Measurements from ENCODE around the gene CPM. TPM values are rescaled to one million over a fixed set of nuclear protein-coding genes. Genes with fewer than 3 reads are reported as not detected.

CPM gene
- total RNA-seq, 1 donor = 3.6 TPM

GRCh38 chr12:68893201-68893600 is 39.8 kb downstream of the CPM start:
- Histone ChIP-seq H3K79me2 (ENCODE audit: insufficient read depth, low read length) (no peaks in the 10 kb centered on the region), H2AFZ (ENCODE audit: low read length) (no peak overlapping the region), H3K9me3 (ENCODE audit: low read depth, low read length) (no peaks in the 10 kb centered on the region), H3K4me3 (ENCODE audit: insufficient read depth, low read length) (no peak overlapping the region), H3K4me1 (ENCODE audit: insufficient read depth, low read length) (peaks cover 17% of the 10 kb centered on the region), H3K27ac (ENCODE audit: low read depth, low read length) (no peak overlapping the region), H3K36me3 (ENCODE audit: insufficient read depth, low read length) (no peaks in the 10 kb centered on the region), H3K4me2 (ENCODE audit: insufficient read depth, low read length) (no peak overlapping the region), H3K27me3 (ENCODE audit: insufficient read depth, low read length) (no peaks in the 10 kb centered on the region), H4K20me1 (ENCODE audit: insufficient read depth, low read length) (no peaks in the 10 kb centered on the region)
- no peak for DNase-seq (ENCODE audit: insufficient read length, low spot score, missing footprints)
- no peak for TF ChIP-seq CTCF (IDR thresholded peaks at IDR 0.05; ENCODE audit: extremely low read depth, low read depth, low read length)

- no peaks in the 10 kb centered on the region for H3K4me1 ChIP-seq (ENCODE audit: insufficient read depth, low read length)
- H3K79me2 ChIP-seq (ENCODE audit: insufficient read depth, low read length) = no peaks in the 10 kb centered on the region
- no peaks in the 10 kb centered on the region for H3K36me3 ChIP-seq (ENCODE audit: insufficient read depth, low read length)
- no peak overlapping the region for H3K4me3 ChIP-seq (ENCODE audit: insufficient read depth, low read length)
- H4K20me1 ChIP-seq (ENCODE audit: insufficient read depth, low read length) = no peaks in the 10 kb centered on the region
- H3K4me2 ChIP-seq (ENCODE audit: insufficient read depth, low read length) = no peak overlapping the region
- H3K27me3 ChIP-seq (ENCODE audit: insufficient read depth, low read length) = no peaks in the 10 kb centered on the region
- H3K9me3 ChIP-seq (ENCODE audit: low read depth, low read length) = no peaks in the 10 kb centered on the region
- H2AFZ ChIP-seq (ENCODE audit: low read length) = no peak overlapping the region
- no peak for TF ChIP-seq CTCF (IDR thresholded peaks at IDR 0.05; ENCODE audit: extremely low read depth, low read depth, low read length)
- no peak for DNase-seq (ENCODE audit: insufficient read length, low spot score, missing footprints)
- no peak overlapping the region for H3K27ac ChIP-seq (ENCODE audit: low read depth, low read length)
Measured at GRCh38 chr12:68891141-68891540, 41.8 kb downstream of the CPM start.

GRCh38 chr12:68890701-68891113 is 42.3 kb downstream of the CPM start:
- no peaks in the 10 kb centered on the region for H3K9me3 ChIP-seq (ENCODE audit: low read depth, low read length)
- no peaks in the 10 kb centered on the region for H4K20me1 ChIP-seq (ENCODE audit: insufficient read depth, low read length)
- H3K4me3 ChIP-seq (ENCODE audit: insufficient read depth, low read length) = no peak overlapping the region
- H2AFZ ChIP-seq (ENCODE audit: low read length) = no peak overlapping the region
- no peak for TF ChIP-seq CTCF (IDR thresholded peaks at IDR 0.05; ENCODE audit: extremely low read depth, low read depth, low read length)
- no peak overlapping the region for H3K4me2 ChIP-seq (ENCODE audit: insufficient read depth, low read length)
- no peak overlapping the region for H3K27ac ChIP-seq (ENCODE audit: low read depth, low read length)
- no peaks in the 10 kb centered on the region for H3K27me3 ChIP-seq (ENCODE audit: insufficient read depth, low read length)
- no peaks in the 10 kb centered on the region for H3K79me2 ChIP-seq (ENCODE audit: insufficient read depth, low read length)
- no peaks in the 10 kb centered on the region for H3K36me3 ChIP-seq (ENCODE audit: insufficient read depth, low read length)
- H3K4me1 ChIP-seq (ENCODE audit: insufficient read depth, low read length) = no peaks in the 10 kb centered on the region
- no peak for DNase-seq (ENCODE audit: insufficient read length, low spot score, missing footprints)

GRCh38 chr12:68888243-68888642 is 44.7 kb downstream of the CPM start:
- H3K27ac ChIP-seq (ENCODE audit: low read depth, low read length) = no peak overlapping the region
- H3K4me3 ChIP-seq (ENCODE audit: insufficient read depth, low read length) = no peak overlapping the region
- no peak overlapping the region for H3K4me2 ChIP-seq (ENCODE audit: insufficient read depth, low read length)
- H3K79me2 ChIP-seq (ENCODE audit: insufficient read depth, low read length) = no peaks in the 10 kb centered on the region
- H4K20me1 ChIP-seq (ENCODE audit: insufficient read depth, low read length) = no peaks in the 10 kb centered on the region
- H3K9me3 ChIP-seq (ENCODE audit: low read depth, low read length) = no peaks in the 10 kb centered on the region
- TF ChIP-seq CTCF (IDR thresholded peaks at IDR 0.05; ENCODE audit: extremely low read depth, low read depth, low read length) = no peak
- H2AFZ ChIP-seq (ENCODE audit: low read length) = no peak overlapping the region
- H3K4me1 ChIP-seq (ENCODE audit: insufficient read depth, low read length) = no peaks in the 10 kb centered on the region
- H3K27me3 ChIP-seq (ENCODE audit: insufficient read depth, low read length) = no peaks in the 10 kb centered on the region
- no peak for DNase-seq (ENCODE audit: insufficient read length, low spot score, missing footprints)
- H3K36me3 ChIP-seq (ENCODE audit: insufficient read depth, low read length) = no peaks in the 10 kb centered on the region

All from osteoblast (primary cell).